IPS-15b (cell line): Measurements from ENCODE around the gene ATP4B.
"Not testable (repeated sequence)": the region's sequence is repeated elsewhere in the genome, so short reads cannot be mapped to it uniquely, and the experiment has no call there.

ENCODE experiments used
- H3K27me3 ChIP-seq: one replicate; pipeline ENCODE4 v1.6.1; 2013; ENCODE audit warnings: low read length; ENCODE audit not compliant: control insufficient read depth, insufficient read depth
- H3K36me3 ChIP-seq: one replicate; pipeline ENCODE4 v1.6.1; 2013; ENCODE audit warnings: low read length; ENCODE audit not compliant: control insufficient read depth, insufficient read depth
- H3K4me1 ChIP-seq: one replicate; pipeline ENCODE4 v1.6.1; 2013; ENCODE audit warnings: mild to moderate bottlenecking, low read length; ENCODE audit not compliant: control insufficient read depth, insufficient read depth
- H3K4me3 ChIP-seq: one replicate; pipeline ENCODE4 v1.5.1; 2013; ENCODE audit warnings: low read depth, low read length
- H3K9ac ChIP-seq: one replicate; pipeline ENCODE4 v1.6.1; 2013; ENCODE audit warnings: low read depth, mild to moderate bottlenecking, low read length
- H3K9me3 ChIP-seq: one replicate; pipeline ENCODE4 v1.6.1; 2013; ENCODE audit warnings: mild to moderate bottlenecking, low read length; ENCODE audit not compliant: control insufficient read depth, insufficient read depth

The ATP4B gene

GRCh38 chr13:113628291-113629270 lies 29.4 kb downstream of the ATP4B start:
- Histone ChIP-seq H3K9me3 (no peaks in the 10 kb centered on the region), H3K4me1 (no peaks in the 10 kb centered on the region), H3K9ac (no peak overlapping the region), H3K27me3 (no peaks in the 10 kb centered on the region), H3K36me3 (peaks cover 41% of the 10 kb centered on the region), H3K4me3 (no peak overlapping the region)

- Histone ChIP-seq H3K27me3 (no peaks in the 10 kb centered on the region), H3K4me1 (no peaks in the 10 kb centered on the region), H3K9ac (no peak overlapping the region), H3K36me3 (peaks cover 35% of the 10 kb centered on the region), H3K9me3 (no peaks in the 10 kb centered on the region), H3K4me3 (no peak overlapping the region)
Observed at GRCh38 chr13:113627136-113627535, 30.9 kb downstream of the ATP4B start.

GRCh38 chr13:113625965-113626721 lies 31.9 kb downstream of the ATP4B start:
- no peaks in the 10 kb centered on the region for H3K9me3 ChIP-seq
- H3K4me3 ChIP-seq, result no peak overlapping the region
- no peak overlapping the region for H3K9ac ChIP-seq
- H3K4me1 ChIP-seq, result no peaks in the 10 kb centered on the region
- H3K27me3 ChIP-seq, result no peaks in the 10 kb centered on the region
- peaks cover 26% of the 10 kb centered on the region for H3K36me3 ChIP-seq

- H3K27me3 ChIP-seq, H3K9me3 ChIP-seq, H3K4me3 ChIP-seq, H3K4me1 ChIP-seq, H3K9ac ChIP-seq: not testable (repeated sequence)
- H3K36me3 ChIP-seq, result peaks cover 26% of the 10 kb centered on the region
Observed at GRCh38 chr13:113624640-113625304, 33.2 kb downstream of the ATP4B start.

GRCh38 chr13:113624235-113624587 lies 33.8 kb downstream of the ATP4B start:
- H3K9me3 ChIP-seq, result no peaks in the 10 kb centered on the region
- no peak overlapping the region for H3K4me3 ChIP-seq
- H3K36me3 ChIP-seq, result peaks cover 25% of the 10 kb centered on the region
- H3K9ac ChIP-seq, result no peak overlapping the region
- no peaks in the 10 kb centered on the region for H3K27me3 ChIP-seq
- H3K4me1 ChIP-seq, result no peaks in the 10 kb centered on the region

GRCh38 chr13:113623491-113624234 lies 34.3 kb downstream of the ATP4B start:
- peaks cover 26% of the 10 kb centered on the region for H3K36me3 ChIP-seq

GRCh38 chr13:113622791-113623490 lies 35.1 kb downstream of the ATP4B start:
- no peak overlapping the region for H3K9ac ChIP-seq
- H3K4me1 ChIP-seq, result no peaks in the 10 kb centered on the region
- H3K27me3 ChIP-seq, result no peaks in the 10 kb centered on the region
- no peak overlapping the region for H3K4me3 ChIP-seq
- peaks cover 23% of the 10 kb centered on the region for H3K36me3 ChIP-seq
- H3K9me3 ChIP-seq, result no peaks in the 10 kb centered on the region

More at GRCh38 chr13:113623491-113624234, 34.3 kb downstream of the ATP4B start:
- Histone ChIP-seq H3K4me3 (no peak overlapping the region), H3K4me1 (no peaks in the 10 kb centered on the region), H3K9me3 (no peaks in the 10 kb centered on the region), H3K9ac (no peak overlapping the region), H3K27me3 (no peaks in the 10 kb centered on the region)

GRCh38 chr13:113621986-113622550 lies 35.9 kb downstream of the ATP4B start:
- not testable (repeated sequence) for H3K4me1 ChIP-seq, H3K27me3 ChIP-seq, H3K4me3 ChIP-seq, H3K9me3 ChIP-seq, H3K9ac ChIP-seq
- peaks cover 25% of the 10 kb centered on the region for H3K36me3 ChIP-seq

- H3K36me3 ChIP-seq, result peaks cover 25% of the 10 kb centered on the region
- H3K27me3 ChIP-seq, H3K9me3 ChIP-seq, H3K4me3 ChIP-seq, H3K4me1 ChIP-seq, H3K9ac ChIP-seq: not testable (repeated sequence)
Observed at GRCh38 chr13:113621498-113621897, 36.5 kb downstream of the ATP4B start.

GRCh38 chr13:113621046-113621445 lies 37.0 kb downstream of the ATP4B start:
- H3K4me3 ChIP-seq, result no peak overlapping the region
- peaks cover 23% of the 10 kb centered on the region for H3K36me3 ChIP-seq

More at GRCh38 chr13:113621046-113621445, 37.0 kb downstream of the ATP4B start:
- no peaks in the 10 kb centered on the region for H3K27me3 ChIP-seq
- H3K9ac ChIP-seq, result no peak overlapping the region
- no peaks in the 10 kb centered on the region for H3K9me3 ChIP-seq
- no peaks in the 10 kb centered on the region for H3K4me1 ChIP-seq
